PC-9 (cell line): Measurements from ENCODE around the gene SOX5.

Experiments
- EZH2 ChIP-seq: fragments of 200-600 bp; sonication (generic); IDR thresholded peaks from 2 replicates; pipeline ENCODE4 v1.8.0; 2017; ENCODE audit warnings: antibody characterized with exemption, low read depth
- TF ChIP-seq, protein P1 (sequence below): fragments of 200-600 bp; sonication (generic); conservative IDR thresholded peaks from 2 replicates; pipeline ENCODE4 v1.6.1; 2017; ENCODE audit warnings: mixed run types, antibody characterized with exemption, mild to moderate bottlenecking, moderate library complexity

DNA sequence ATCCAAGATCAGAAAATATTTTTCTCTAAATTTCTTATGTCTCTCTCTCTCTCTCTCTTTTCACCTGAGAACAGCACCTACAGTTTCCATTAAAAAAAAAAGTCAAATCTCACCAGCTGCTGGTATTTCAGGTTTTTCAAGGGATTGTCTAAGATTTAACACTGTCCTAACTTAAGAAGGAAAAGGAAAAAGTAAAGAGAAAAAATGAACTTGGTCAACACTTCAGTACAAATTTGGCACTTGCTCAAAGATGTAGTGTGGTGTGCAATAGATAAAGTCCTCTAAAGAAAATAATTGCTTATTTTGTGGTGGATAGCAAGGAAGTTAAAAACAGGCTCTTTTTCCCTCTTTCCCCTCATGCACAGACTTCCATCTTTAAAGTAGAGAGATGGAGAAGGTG is 416.2 kb downstream of the SOX5 start:
- TF ChIP-seq, protein P1, sequence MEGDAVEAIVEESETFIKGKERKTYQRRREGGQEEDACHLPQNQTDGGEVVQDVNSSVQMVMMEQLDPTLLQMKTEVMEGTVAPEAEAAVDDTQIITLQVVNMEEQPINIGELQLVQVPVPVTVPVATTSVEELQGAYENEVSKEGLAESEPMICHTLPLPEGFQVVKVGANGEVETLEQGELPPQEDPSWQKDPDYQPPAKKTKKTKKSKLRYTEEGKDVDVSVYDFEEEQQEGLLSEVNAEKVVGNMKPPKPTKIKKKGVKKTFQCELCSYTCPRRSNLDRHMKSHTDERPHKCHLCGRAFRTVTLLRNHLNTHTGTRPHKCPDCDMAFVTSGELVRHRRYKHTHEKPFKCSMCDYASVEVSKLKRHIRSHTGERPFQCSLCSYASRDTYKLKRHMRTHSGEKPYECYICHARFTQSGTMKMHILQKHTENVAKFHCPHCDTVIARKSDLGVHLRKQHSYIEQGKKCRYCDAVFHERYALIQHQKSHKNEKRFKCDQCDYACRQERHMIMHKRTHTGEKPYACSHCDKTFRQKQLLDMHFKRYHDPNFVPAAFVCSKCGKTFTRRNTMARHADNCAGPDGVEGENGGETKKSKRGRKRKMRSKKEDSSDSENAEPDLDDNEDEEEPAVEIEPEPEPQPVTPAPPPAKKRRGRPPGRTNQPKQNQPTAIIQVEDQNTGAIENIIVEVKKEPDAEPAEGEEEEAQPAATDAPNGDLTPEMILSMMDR = no peak
- TF ChIP-seq EZH2 = no peak
